ENCODE data around the gene SEC11C. TPM values are rescaled to one million over a fixed set of nuclear protein-coding genes. Genes with fewer than 3 reads are reported as not detected.

Gene SEC11C
- total and polyA plus RNA-seq, 2 of the 8 experiments (the other 6 are each of a cell fraction or from before 2014, with no cell fraction given): 27.1 to 59.3 TPM

DNA sequence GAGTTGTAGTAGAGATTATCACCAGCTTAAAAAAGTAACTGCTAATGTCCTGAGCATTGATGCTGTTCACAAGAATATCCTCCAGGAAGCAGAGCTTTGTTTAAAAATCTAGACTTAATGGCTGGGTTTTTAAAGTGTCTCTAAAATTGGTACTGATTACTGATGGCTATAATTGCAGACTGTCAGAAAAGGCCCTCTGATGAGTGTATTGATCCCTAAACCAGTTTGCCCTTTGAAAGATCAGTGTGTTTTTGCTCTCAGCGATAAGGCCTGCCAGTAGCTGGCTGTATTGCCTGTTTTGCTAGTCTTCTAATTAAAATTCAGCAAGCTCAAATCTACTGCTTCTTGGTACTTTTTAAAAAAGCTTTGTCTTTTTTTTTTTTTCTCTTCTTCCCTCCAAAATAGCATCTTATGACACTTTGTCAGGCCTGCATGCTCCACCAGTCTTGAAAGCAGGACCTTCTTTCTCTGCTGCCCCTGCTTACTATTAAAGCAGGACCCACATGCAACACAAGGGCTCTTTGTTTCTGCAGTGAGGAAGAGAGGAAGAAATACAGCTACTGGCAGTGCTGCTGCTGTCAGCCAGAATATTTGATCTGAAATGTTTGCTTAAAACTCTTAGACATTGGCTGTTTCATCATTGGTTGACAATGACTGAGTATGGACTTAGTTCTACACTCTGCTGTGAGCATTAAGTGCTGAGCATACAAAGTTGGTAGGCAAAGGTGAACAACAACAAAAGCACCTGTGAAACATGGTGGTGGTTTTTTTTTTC, 1.8 kb downstream of the SEC11C start (continued):
- TF ChIP-seq RBBP5 (IDR thresholded peaks at IDR 0.05; ENCODE audit: borderline replicate concordance, low read depth, low read length) (no peak), ZNF274 (IDR thresholded peaks at IDR 0.05; ENCODE audit: borderline replicate concordance, extremely low read depth, low read length) (no peak)
